Stimulated activated CD8-positive, alpha-beta memory T cell treated with anti-CD3 and anti-CD28 coated beads, Interleukin-7, amount 100 ng/mL, for 24 hours (primary cell): ENCODE results near the gene PPP2R5D.
A peak's percentile ranks its signal among the peaks of the same experiment; 100 is the strongest.
"Not testable (repeated sequence)": the region's sequence is repeated elsewhere in the genome, so short reads cannot be mapped to it uniquely, and the experiment has no call there.

Experiments
- DNase-seq: peaks from one replicate; pipeline ENCODE4 v3.0.0-alpha.2; 2020; ENCODE audit warnings: low read depth

The PPP2R5D gene

GRCh38 chr6:42996513-42996912 lies 12.1 kb downstream of the PPP2R5D start:
- DNase-seq = no peak

- DNase-seq = not testable (repeated sequence)
Observed at GRCh38 chr6:42998205-42998604, 13.8 kb downstream of the PPP2R5D start.

GRCh38 chr6:43001843-43002242 lies 17.5 kb downstream of the PPP2R5D start:
- no peak for DNase-seq

- no peak for DNase-seq
Observed at GRCh38 chr6:43005844-43006243, 21.5 kb downstream of the PPP2R5D start.

- DNase-seq = no peak
Observed at GRCh38 chr6:43006251-43006650, 21.9 kb downstream of the PPP2R5D start.

- DNase-seq = no peak
Observed at GRCh38 chr6:43007126-43007525, 22.8 kb downstream of the PPP2R5D start.

- DNase-seq = no peak
Observed at GRCh38 chr6:43009124-43009523, 24.8 kb downstream of the PPP2R5D start.

- DNase-seq = no peak
Observed at GRCh38 chr6:43011207-43011606, 26.8 kb downstream of the PPP2R5D start.

GRCh38 chr6:43012364-43012763 lies 28.0 kb downstream of the PPP2R5D start:
- no peak for DNase-seq

GRCh38 chr6:43013097-43013842 lies 28.9 kb downstream of the PPP2R5D start:
- DNase-seq = no peak

- DNase-seq = peak; percentile 97
Observed at GRCh38 chr6:43013843-43014433, 29.6 kb downstream of the PPP2R5D start, which contains the start of the genes KLHDC3 and MEA1. Gene KLHDC3 (plus strand): TSS chr6:43014249. CDS start chr6:43017193, 2,944 bp downstream. Gene MEA1 (minus strand): TSS chr6:43013946. CDS start chr6:43013813, 133 bp downstream.

- DNase-seq = no peak
Observed at GRCh38 chr6:43014434-43014909, 30.1 kb downstream of the PPP2R5D start.

- DNase-seq = no peak
Observed at GRCh38 chr6:43016176-43016942, 32.0 kb downstream of the PPP2R5D start.

GRCh38 chr6:43016943-43017334 lies 32.6 kb downstream of the PPP2R5D start:
- DNase-seq = no peak

- DNase-seq = no peak
Observed at GRCh38 chr6:43019152-43019551, 34.8 kb downstream of the PPP2R5D start.

- DNase-seq = no peak
Observed at GRCh38 chr6:43020052-43020705, 35.8 kb downstream of the PPP2R5D start.

- no peak for DNase-seq
Observed at GRCh38 chr6:43020847-43021246, 36.5 kb downstream of the PPP2R5D start.

- DNase-seq = peak; percentile 59
Observed at GRCh38 chr6:43021270-43022047, 37.1 kb downstream of the PPP2R5D start, which contains the start of gene RRP36. Gene RRP36 (plus strand): TSS chr6:43021623. CDS start chr6:43021655, 32 bp downstream.

- no peak for DNase-seq
Observed at GRCh38 chr6:43024436-43024835, 40.1 kb downstream of the PPP2R5D start.

GRCh38 chr6:43026365-43026764 lies 42.0 kb downstream of the PPP2R5D start:
- no peak for DNase-seq

- DNase-seq = no peak
Observed at GRCh38 chr6:43029120-43029519, 44.8 kb downstream of the PPP2R5D start.
